ENCODE results near the gene GM2A.

GM2A gene

DNA sequence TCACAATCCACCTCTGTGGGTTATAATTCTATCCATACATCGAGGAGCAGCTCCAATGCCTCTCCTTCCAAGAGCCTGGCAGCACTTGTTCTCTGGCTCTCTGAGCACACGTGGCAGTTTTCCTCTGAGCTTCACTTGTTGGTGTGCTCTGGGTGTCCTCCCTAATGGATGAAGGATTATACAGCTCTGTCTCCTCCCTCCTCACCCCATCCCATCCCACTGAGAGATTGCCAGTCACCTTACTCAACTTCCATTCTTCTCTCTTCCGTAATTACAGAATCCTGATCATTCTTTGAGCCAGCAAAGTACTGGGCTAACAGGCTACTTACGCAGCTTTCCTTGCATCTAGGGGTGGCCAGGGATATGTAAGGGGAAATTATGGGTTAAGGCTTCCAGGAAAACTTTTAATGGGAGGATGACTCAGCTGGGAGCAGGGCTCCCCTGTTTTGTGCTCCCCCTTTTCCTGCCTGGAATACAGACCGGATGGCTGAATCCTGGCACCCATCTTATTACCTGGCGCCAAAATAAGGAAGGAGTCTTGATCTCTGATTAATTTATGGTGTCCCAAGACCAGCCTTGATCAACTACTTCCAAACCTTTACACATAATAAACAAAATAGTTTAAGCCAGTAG is 22.8 kb upstream of the GM2A start:
- H3K79me2 ChIP-seq (ENCODE audit: control insufficient read depth, low read length) = no peaks in the 10 kb centered on the region
- H3F3A ChIP-seq (ENCODE audit: control insufficient read depth, insufficient read depth) = peaks cover 16% of the 10 kb centered on the region
- no peaks in the 10 kb centered on the region for H3K9me3 ChIP-seq (ENCODE audit: control insufficient read depth, insufficient read depth, low read length)
- no peaks in the 10 kb centered on the region for H3K27me3 ChIP-seq (ENCODE audit: control insufficient read depth, low read length)
- H3K36me3 ChIP-seq (ENCODE audit: control insufficient read depth, low read length) = peaks cover 4% of the 10 kb centered on the region; the same call in 1 of the 2 replicates
- H3K4me1 ChIP-seq (ENCODE audit: control insufficient read depth, low read length) = peaks cover 50% of the 10 kb centered on the region
- H4K20me1 ChIP-seq (ENCODE audit: control insufficient read depth, insufficient read depth, low read depth, low read length) = no peaks in the 10 kb centered on the region
- no peak overlapping the region for H3K27ac ChIP-seq (ENCODE audit: low read depth, low read length)
- no peak overlapping the region for H3K4me3 ChIP-seq (ENCODE audit: low read length)
- no peak for TF ChIP-seq CTCF (IDR thresholded peaks at IDR 0.05; ENCODE audit: low read depth, low read length, poor library complexity, severe bottlenecking)
- TF ChIP-seq EZH2phosphoT487 (IDR thresholded peaks at IDR 0.05; ENCODE audit: borderline replicate concordance, low read length) = no peak
- no peak overlapping the region for H3K4me2 ChIP-seq (ENCODE audit: low read length)
- no peaks in the 10 kb centered on the region for H3K9me2 ChIP-seq (replicated peaks; ENCODE audit: control insufficient read depth, low read length)

DNA sequence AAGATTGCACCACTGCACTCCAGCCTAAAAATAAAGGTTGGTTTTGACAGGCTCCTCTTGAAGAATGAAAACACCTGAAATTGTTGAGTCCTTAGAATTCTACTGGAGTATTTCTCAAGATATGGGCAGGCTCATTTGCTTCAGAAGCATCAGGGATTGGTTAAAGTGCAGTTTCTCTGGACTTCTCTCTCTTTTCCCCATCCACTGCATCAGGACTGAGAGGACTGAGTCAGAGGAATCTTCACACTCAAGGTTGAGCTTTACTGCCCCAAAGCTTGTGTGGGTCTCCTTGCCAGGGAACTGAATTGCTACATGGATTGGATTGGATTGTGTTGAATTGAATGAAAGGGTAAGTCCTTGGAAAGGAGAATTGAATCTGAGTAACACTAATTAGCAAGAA is 21.6 kb upstream of the GM2A start:
- H3K4me3 ChIP-seq (ENCODE audit: low read length) = no peak overlapping the region
- H3K9me2 ChIP-seq (replicated peaks; ENCODE audit: control insufficient read depth, low read length) = no peaks in the 10 kb centered on the region
- no peaks in the 10 kb centered on the region for H4K20me1 ChIP-seq (ENCODE audit: control insufficient read depth, insufficient read depth, low read depth, low read length)
- TF ChIP-seq EZH2phosphoT487 (IDR thresholded peaks at IDR 0.05; ENCODE audit: borderline replicate concordance, low read length) = no peak
- TF ChIP-seq CTCF (IDR thresholded peaks at IDR 0.05; ENCODE audit: low read depth, low read length, poor library complexity, severe bottlenecking) = no peak
- H3K79me2 ChIP-seq (ENCODE audit: control insufficient read depth, low read length) = no peaks in the 10 kb centered on the region
- H3K36me3 ChIP-seq (ENCODE audit: control insufficient read depth, low read length) = peaks cover 4% of the 10 kb centered on the region; the same call in 1 of the 2 replicates
- peaks cover 46% of the 10 kb centered on the region for H3K4me1 ChIP-seq (ENCODE audit: control insufficient read depth, low read length)
- H3K9me3 ChIP-seq (ENCODE audit: control insufficient read depth, insufficient read depth, low read length) = no peaks in the 10 kb centered on the region
- peaks cover 14% of the 10 kb centered on the region for H3F3A ChIP-seq (ENCODE audit: control insufficient read depth, insufficient read depth)
- no peak overlapping the region for H3K4me2 ChIP-seq (ENCODE audit: low read length)
- no peak overlapping the region for H3K27ac ChIP-seq (ENCODE audit: low read depth, low read length)
- no peaks in the 10 kb centered on the region for H3K27me3 ChIP-seq (ENCODE audit: control insufficient read depth, low read length)

DNA sequence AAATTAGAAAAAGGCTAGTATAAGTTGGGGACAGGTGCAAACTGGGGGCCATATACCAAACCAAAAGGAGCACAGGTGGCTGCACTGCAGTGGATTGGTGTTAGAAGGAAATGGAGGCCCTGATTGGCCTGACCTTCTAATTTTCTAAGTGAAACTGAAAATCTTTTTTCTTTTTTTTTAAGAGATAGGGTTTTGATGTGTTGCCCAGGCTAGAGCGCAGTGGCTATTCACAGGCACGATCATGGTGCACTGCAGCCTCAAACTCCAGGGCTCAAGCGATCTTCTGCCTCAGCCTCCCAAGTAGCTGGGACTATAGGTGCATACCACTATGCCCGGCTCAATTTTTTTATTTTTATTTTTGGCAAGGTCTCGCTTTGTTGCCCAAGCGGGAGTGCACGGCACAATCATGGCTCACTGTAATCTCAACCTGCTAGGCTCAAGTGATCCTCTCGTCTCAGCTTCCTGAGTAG is 19.3 kb upstream of the GM2A start:
- H3K4me1 ChIP-seq (ENCODE audit: control insufficient read depth, low read length) = peaks cover 58% of the 10 kb centered on the region
- H3K36me3 ChIP-seq (ENCODE audit: control insufficient read depth, low read length) = peaks cover 4% of the 10 kb centered on the region; the same call in 1 of the 2 replicates
- no peaks in the 10 kb centered on the region for H4K20me1 ChIP-seq (ENCODE audit: control insufficient read depth, insufficient read depth, low read depth, low read length)
- H3K9me3 ChIP-seq (ENCODE audit: control insufficient read depth, insufficient read depth, low read length) = no peaks in the 10 kb centered on the region
- H3K27ac ChIP-seq (ENCODE audit: low read depth, low read length) = peak overlapping the region; percentile 45
- peak overlapping the region; percentile 60 for H3K4me2 ChIP-seq (ENCODE audit: low read length)
- H3F3A ChIP-seq (ENCODE audit: control insufficient read depth, insufficient read depth) = peaks cover 13% of the 10 kb centered on the region
- no peaks in the 10 kb centered on the region for H3K9me2 ChIP-seq (replicated peaks; ENCODE audit: control insufficient read depth, low read length)
- no peaks in the 10 kb centered on the region for H3K27me3 ChIP-seq (ENCODE audit: control insufficient read depth, low read length)
- H3K4me3 ChIP-seq (ENCODE audit: low read length) = peak overlapping the region; percentile 47
- no peak for TF ChIP-seq CTCF (IDR thresholded peaks at IDR 0.05; ENCODE audit: low read depth, low read length, poor library complexity, severe bottlenecking)
- no peak for TF ChIP-seq EZH2phosphoT487 (IDR thresholded peaks at IDR 0.05; ENCODE audit: borderline replicate concordance, low read length)
- H3K79me2 ChIP-seq (ENCODE audit: control insufficient read depth, low read length) = no peaks in the 10 kb centered on the region

Data from DOHH2 (cell line).